Hepatic stellate cell (primary cell): Measurements from ENCODE around the gene SLC4A2.

ENCODE experiments used
- DNase-seq: peaks from one replicate; pipeline ENCODE4 v3.0.0; 2011; ENCODE audit warnings: low spot score

The SLC4A2 gene

DNA sequence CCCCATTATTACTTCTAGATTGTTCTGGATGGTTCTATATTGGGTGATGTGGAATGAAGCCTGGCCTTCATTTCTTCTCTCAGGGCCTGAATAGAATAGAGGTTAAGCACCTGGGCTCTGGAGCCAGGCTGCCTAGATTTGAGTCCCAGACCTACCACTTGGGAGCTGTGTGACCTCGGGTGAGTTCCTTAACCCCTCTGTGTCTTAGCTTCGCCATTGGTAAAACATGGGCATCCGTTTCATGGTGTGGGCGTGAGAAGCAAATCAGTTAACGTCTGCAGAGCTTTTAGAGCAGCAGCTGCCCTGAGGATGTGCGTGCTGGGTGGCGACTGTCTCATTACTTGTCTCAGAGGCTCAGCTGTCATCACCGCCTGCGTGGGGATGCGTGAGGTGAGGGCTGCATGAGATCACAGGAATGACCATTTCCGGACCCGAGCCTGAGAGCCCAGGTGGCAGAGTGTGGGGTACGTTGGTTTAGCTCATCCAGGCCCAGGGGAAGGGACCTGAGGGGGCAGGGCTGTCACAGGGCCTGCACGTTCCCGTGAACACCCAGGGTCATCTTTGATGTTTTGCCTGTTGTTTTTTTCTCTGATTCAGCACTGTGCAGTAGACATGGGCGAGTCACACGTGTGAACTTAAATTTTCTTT lies 36.6 kb downstream of the SLC4A2 start:
- no peak for DNase-seq

DNA sequence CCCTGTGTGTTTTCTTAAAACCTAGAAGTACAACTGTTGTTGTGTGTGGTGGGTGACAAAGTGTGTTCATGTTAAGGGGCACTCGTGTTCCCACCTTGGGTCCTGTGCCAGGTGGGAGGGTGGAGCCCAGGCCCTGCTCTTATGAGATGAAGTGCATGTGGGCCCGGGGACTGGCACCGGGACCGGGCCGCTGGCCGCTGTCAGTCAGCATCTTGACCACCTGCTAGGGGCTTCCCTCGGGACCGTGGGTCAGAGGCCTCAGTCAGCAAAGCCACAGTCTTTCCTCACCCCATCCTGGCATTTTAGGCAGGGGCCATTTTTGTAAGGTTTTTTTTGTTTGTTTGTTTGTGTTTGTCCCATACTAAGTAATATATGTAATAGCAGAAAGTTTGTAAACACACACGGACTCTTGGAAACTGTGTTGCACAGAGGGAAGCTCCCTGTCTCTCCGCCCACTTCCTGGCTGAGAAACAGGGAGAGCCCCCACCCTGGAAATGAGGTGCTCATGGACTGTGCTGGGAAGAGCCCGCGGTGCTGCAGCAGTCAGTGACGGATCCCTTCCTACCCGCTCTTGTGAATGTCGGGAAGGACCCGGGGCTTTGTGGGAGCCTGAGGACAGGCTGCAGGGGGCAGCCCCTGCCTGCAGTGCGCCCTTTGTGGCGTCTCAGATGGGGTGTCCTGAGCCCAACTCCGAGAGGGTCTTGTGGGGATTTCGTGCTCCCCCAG lies 40.3 kb downstream of the SLC4A2 start:
- DNase-seq: no peak

DNA sequence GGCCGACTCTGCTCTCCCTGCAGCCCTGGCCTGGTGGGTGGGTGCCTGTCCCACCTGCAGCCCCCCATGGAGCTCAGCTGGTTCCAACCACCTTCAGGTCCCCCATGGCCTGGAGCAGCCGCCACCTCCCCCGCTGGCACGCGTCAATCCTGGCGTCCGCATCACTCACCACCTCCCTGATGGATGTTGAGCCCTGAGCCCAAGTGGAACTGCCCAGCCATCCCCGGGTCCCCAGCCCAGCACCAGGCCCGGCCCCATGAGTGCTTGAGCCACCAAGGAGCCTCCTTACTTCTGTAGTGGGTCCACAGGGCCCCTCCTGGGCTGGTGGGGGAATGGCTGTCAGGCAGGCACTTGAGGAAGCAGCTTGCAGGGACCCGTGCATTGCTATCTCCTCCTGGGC lies 41.5 kb downstream of the SLC4A2 start:
- no peak for DNase-seq

DNA sequence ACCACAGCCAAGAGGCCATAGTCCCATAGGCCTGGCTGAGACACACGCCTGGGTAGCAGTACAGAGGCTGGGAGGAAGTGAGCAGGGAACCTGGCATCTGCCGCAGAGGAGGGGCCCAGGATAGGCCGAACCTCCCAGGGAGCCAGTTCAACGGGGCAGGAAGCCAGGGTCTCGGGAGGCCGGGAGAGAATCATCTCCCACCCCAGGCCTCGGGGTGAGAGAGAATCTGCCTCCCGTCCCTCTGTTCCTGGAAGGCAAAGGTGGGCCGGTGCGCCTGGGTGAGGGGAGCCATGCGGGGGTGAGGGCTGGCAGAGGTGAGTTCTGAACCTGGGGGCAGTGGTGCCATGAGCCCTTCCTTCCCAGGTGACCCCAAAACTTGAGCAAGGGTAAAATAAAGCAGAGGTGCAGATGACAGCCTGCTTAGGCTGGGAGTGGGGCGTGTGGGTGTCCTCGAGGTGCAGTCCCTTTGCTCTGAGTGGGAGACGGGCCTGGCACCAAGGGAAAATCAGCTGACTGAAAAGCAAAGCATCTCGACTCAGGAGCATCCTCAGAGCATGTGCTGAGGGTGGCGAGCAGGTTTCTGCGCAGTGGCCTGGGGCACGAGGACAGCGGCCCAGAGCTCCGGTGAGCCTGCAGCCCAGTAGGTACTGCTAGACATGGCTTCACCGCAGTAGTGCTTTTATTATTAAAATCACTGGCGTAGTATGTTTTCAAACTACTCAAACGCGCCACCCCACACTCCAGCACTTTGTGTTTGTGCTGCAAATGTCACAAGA lies 42.4 kb downstream of the SLC4A2 start:
- no peak for DNase-seq

DNA sequence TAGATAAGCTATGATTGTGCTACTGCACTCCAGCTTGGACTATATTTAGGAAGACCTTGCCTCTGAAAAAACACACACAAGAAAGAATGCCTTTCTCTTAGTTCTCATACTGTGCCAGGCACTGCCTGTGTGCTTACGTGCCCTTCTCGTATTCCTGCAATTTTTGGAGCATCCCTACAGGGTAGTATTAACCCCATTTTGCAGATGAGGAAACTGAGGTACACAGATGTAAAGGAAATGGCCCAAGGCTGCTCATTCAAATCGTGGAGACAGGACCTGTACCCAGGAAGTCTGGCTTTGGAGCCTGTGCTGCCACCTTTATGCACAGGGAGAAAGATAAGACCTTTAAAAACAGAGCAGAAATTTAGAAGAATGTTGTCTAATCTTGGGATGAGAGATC lies 43.6 kb downstream of the SLC4A2 start:
- DNase-seq: no peak

DNA sequence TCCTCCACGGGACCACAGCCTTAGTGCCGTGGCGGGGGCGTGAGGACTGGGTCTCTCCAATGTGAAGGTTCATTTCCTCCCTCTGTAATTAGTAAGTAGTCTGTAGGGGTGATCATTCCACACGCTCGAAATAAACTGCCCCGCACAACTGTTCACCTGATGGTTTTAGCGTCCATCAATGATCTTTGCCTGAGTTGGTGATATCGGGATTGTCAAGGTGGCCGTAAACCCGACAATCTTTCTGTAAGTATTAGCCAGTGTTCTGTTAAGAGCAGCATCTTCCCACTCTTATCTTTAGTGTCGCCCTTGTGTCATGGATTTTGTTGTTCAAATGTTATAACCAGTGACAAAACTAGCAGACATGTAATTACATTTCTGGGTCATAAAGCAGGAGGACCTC lies 44.6 kb downstream of the SLC4A2 start:
- DNase-seq: no peak

DNA sequence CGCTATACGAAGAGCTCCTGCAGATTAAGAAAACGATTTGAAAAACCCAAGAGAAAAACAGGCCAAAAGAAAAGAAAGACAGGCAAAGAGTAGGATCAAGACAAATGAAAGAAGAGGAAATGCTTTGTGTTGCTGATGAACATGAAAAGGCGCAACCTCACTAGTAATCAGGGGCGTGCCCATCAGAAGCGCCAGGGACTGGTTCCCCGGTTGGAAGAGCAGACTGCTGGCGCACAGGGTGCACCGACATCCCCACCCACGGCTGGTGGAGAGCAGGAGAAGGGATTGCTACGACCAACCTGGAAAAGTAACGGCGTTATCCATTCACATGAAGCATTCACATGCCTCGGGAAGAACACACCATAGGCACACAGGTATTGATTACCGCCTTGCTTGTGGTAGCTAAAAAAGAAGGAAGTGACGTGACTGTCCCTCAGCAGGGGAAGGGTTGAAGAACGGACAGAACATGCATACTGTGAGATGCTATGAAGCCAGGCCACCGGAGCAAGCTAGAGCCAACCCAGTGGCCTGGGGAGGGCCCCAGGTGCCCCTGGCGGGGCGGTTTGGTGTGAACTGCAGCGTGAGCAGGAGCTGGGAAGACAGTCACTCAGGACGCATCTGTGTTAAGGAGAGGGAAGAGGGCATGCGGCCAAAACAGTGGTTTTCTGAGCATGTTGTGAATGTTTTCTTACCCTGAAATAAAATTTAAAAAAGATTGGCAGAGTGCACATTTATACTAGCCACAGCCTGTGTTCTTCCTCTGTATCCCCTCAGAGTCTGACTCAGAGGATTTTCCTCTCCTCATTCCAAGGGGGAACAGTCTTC lies 45.2 kb downstream of the SLC4A2 start:
- no peak for DNase-seq

DNA sequence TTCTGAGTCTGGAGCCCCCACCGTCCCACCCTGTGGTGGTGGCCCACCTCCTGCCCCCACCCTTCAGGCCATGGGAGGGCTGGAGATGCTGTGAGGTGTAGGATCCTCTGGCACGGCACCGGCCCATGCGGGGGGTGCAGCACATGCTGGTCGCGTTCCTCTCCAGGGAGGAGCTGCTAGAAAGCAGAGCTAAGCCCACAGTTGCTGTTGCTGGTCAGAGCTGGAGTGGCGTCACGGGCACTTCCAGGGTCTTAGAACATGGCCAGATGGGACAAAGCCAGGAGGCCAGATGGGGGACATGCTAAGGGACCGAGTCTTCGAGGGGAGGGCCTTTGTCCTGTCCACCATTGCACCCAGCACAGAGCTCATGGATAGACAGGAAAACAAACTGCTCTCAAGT lies 48.5 kb downstream of the SLC4A2 start:
- DNase-seq: no peak

DNA sequence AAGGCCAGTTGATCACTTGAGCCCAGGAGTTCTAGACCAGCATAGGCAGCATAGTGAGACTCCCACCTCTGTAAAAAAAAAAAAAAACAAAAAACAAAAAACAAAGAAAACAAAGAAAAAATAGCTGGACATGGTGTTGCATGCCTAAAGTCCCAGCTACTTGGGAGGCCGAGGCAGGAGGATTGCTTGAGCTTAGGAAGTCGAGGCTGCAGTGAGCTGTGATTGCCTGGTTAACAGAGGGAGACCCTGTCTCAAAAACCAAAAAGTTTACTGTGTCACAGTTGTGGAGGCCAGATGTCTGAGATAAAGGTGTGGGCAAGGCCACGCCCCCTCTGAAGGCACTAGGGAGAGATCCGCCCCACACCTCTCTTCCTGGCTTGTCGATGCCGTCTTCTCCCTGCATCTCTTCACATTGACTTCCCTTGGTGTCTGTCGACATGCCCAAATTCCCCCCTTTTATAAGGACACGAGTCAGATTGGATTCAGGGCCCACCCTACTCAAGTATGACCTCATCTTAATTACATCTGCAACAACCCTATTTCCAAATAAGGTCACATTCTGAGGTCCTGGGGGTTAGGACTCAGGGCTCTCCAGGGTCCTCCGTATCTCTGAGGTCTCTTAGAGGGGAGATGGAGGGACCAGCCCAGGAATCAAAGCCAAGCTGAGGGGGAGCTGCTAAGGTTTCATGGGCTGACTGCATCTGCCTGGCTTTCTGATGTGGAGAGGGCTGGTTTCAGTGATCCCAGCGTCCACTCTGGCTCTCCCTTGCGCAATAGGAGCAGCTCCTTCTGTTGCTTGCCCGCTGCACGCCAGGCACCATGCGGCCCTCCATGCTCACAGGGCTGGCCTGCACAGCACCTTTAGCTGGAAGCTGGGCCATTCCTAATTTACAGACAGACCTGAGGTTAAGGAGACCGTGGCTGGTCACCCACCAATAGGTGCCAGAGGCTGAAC lies 50.0 kb downstream of the SLC4A2 start:
- no peak for DNase-seq

DNA sequence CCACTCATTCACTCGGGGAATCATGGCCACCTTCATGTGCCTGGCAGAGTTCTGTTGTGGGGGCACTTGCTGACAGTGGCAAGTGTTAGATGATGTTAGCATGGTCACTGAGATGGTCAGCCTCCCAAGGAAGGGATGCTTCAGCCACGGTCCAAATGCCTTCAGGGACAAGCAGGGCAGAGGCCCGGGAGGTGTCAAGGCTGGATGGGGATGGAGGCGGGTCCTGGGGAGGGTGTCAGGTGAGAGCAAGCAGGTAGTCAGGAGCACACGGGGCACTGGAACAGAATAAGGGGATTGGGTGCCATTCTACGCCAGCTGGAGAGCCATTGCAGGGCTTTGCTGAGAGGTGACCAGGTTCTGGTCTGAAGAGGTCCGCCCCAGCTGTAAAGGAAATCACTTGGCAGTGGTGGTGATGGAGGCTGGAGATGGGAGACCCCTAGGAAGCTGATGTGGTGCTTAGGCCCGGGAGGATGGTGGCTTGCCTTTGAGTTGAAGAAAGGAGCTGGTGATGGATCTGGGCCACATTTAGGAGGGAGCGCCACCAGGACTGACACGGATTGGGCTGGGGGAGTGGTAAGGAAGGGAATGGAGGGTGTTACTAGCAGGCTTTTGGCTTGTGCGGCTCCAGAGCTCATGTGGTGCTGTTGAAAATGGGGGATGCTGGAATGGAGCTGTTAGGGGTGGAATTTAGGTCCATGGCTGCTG lies 51.0 kb downstream of the SLC4A2 start:
- no peak for DNase-seq

DNA sequence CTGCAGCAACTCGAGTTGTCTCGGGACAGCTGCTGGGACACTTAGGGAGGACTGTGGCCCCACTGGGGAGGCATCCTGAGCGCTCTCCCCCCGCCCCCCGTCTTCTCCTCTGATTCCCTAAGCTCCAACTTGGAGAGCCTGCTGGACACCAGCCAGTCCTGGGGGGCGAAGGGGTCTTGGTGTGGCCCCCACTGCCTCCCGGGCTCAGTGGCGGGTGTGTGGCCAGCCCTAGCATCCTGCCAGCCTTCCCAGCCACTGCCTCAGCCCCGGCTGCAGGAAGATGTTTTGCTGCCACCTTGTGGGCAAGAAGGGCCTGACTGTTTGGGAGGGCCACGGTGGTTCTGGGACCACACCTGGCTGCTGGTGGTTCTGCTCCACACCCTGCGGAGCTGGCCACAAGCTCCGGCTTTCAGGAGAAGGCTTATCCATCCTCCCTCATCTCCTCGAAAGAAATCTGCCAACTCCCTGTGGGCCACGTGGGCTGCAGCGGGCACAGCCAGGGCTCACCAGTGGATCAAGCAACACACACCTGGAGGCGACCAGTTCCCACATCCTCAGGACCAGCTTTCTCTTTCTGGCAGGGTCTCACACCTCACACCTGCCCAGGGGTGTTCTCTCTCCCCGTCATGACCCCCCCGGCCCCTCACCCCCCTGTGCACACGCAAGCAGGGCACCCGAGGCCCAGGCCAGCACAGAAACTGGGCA lies 51.7 kb downstream of the SLC4A2 start:
- DNase-seq: peak; percentile 96

DNA sequence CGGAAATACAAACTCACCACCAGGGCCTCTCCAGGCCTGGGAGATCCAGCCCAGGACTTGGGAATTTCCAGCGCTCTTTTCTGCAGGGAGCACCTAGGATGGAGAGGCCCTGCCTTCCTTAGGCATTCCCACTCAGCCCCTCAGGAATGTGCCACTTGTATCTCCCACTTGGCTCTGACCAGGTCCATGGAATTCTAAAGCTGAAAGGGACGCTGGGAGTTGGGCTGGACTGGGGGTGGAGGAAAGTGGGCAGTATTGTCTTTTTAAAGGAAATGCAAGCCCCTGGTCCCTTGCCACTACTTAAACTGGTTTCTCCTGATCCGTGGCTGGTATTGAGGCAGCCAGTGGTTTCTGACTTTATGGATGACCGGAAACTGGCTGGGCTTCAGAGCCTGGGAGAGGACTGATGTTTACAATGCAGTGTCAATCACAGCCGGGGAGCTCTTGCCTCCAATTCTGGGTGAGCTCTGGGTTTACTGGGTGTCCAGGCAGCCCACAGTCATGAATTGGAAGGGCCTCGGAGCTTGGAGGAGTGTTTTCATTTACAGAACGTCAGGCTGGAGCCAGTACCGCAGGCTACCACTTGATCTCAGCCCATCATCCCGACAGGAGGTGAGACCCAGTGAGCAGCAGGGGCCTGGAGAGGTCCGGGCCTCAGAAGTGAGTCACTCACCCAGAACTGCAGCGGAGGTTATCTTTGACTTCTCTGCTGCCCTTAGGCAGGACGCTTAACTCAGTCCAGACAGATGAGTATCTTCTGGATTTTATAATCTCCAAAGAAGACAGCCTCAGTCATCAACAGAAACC lies 54.2 kb downstream of the SLC4A2 start:
- DNase-seq: peak; percentile 88

DNA sequence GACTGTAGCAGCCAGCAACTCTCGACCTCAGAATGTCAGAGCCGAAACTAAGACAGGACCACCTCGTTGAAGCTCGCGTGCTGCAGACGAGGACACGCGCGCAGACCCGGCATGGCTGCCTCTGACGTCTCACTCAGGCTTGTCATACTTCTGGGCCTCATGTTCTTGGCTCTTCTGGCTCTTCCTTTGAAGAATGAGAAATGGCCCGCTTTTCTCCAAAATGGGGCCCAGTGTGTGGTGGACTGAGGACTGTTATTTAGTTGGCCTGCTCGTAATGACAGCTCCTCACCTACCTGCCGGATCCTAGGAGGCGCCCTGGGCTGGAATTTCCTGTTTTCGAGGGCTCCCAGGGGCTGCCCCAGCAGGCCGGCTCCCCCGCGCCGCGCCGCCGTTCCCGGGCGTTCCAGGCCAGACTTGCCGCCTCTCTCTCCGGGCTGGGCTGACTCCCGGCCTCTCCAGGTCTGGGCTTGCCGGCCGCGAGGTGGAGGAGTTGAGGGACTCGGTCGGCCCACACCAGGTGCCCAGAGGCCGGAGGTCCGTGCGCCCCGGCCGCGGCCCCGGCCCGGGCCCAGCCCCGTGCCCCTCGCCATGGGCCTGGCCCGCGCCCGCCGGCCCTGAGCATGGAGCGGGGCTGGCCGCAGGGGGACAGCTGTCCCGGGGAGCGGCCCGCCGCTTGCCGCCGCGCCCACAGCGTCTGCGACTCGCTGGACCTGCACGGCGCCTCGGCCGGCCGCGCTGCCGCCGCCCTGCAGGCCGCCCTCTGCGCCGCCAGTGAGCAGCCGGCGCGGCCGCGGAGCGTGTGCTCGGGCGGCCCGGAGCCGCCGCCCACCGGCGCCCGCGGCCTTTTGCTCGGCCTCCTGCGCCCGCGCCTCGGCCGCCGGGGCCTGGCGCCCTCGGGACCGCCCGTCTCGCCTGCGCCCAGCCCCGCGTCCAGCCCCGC lies 55.0 kb downstream of the SLC4A2 start:
- no peak for DNase-seq

DNA sequence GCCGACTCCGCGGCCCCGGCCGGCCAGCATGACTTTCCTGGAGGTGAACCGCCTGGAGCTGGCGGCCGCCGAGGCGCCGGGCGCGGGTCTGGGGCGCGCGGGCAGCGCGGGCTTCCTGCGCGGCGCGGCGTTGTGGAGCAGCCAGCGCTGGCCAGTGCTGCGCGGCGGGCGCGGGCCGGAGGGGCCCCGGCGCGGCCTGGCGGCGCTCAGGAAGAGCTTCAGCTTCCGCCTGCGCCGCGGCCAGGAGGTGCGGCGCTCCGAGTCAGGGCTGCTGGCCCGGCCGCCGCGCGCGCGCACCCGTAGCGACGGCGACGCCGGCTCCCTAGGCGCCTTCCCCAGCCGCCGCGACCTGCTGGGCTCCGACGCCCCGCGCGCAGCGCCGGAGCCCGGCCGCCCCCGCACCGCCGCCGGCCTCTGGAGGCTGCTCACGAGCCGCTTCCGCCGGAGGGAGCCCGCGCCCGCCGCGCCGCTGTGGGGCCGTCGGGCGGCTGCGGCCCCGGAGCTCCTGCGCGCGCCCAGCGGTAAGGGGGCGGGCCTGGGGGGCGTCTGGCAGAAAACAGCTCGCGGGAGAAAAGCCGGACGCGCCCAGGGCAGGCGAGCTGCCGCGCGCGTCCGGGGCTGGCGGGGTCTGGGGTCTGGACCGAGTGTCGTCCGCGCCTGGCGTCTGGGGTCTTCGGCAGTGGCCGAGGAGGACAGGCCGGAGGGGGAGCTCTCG lies 55.9 kb downstream of the SLC4A2 start:
- peak; percentile 61 for DNase-seq

DNA sequence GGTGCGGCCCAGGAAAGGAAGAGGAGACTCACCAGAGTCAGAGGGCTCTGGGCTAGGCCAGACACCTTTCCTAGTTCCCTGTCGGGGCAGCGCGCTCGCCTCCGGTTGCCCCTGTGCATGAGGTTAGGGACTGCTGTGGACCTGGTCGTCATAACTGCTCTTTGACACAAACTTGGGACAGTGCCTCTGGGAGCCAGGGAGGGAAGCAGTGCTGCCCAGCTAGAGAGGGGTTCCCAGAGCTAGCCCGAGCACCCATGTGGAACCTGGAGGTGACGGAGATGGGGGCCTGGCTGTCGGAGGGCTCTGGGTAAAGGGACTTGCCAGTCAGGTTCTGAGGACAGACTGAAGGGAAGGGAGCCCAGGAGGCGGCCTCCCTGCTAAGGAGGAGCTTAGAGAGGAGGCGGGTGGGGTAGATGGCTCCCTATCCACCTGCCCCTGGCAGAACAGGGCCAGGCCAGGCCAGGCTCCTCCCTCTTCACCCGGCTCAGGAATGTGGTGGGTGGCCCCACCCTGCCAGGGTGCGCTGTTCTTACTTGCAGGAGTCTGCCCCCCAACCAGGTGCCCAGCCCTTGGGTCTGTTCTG lies 56.5 kb downstream of the SLC4A2 start:
- no peak for DNase-seq

DNA sequence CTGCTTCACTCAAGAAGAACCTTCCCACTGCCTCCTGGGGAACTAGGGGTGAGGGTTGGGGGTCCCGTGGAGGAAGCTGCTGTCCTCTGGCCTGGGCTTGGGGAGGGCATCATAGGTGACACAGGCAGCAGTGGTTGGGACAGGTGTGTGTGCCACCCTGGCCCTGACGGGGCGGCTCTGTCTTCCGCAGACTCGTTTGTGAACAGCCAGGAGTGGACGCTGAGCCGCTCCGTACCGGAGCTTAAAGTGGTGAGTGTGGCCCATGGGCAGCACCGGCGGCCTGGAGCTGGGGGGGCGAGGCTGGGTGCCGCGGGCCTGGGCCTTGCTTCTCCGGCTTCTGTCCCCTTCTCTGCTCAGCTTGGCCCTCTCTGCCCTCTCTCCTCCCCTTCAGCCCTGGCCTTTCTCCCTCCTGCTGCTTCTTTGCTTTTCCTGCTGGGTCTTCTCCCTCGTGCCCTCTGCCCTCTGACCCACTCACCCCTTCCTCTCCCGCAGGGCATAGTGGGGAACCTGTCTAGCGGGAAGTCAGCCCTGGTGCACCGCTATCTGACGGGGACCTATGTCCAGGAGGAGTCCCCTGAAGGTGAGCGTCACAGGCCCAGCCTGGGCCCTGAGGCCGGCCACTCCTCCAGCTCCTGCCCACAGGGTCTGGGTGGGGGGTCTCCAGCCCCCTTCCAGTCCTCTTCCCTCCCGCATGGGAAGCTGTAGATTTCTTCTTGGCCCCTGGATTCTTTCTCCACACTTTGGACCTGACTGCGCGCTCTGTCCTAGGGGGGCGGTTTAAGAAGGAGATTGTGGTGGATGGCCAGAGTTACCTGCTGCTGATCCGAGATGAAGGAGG lies 57.4 kb downstream of the SLC4A2 start:
- DNase-seq: no peak
